H1 (cell line): ENCODE data around the gene SMARCA2.

Experiments
- CEBPB ChIP-seq: IDR thresholded peaks from 2 replicates; pipeline ENCODE4 v1.6.1; 2012; ENCODE audit warnings: low read depth, low read length
- CTCF ChIP-seq, 3 experiments: IDR thresholded peaks; 1 replicate in 2 of 3; 2 replicates in 1 of 3; pipeline versions ENCODE4 v1.5.1 to v1.6.1; 2011; ENCODE audit warnings: low read length in 3 of 3, mild to moderate bottlenecking in 3 of 3, inconsistent platforms in 2 of 3, low read depth in 1 of 3, moderate library complexity in 1 of 3; ENCODE audit not compliant: insufficient read depth in 1 of 3; ENCODE audit errors: control extremely low read depth in 1 of 3
- EZH2 ChIP-seq: fragments of 200-600 bp; sonication (generic); IDR thresholded peaks from 2 replicates; pipeline ENCODE4 v1.7.1; 2012; ENCODE audit warnings: low read depth, mild to moderate bottlenecking, moderate library complexity, low read length, inconsistent platforms; ENCODE audit not compliant: severe bottlenecking
- FOSL1 ChIP-seq: IDR thresholded peaks from 2 replicates; pipeline ENCODE4 v1.6.1; 2011; ENCODE audit warnings: mild to moderate bottlenecking, low read depth, low read length, moderate library complexity; ENCODE audit not compliant: insufficient read depth
- HDAC6 ChIP-seq: IDR thresholded peaks from one replicate; pipeline ENCODE4 v1.7.1; 2012; ENCODE audit warnings: low read depth, mild to moderate bottlenecking, inconsistent platforms, low read length, moderate library complexity
- MAX ChIP-seq: IDR thresholded peaks from 2 replicates; pipeline ENCODE4 v1.6.1; 2012; ENCODE audit warnings: inconsistent platforms
- NANOG ChIP-seq: IDR thresholded peaks from 2 replicates; pipeline ENCODE4 v1.6.1; 2011; ENCODE audit warnings: low read length, low read depth, mild to moderate bottlenecking, inconsistent platforms; ENCODE audit not compliant: insufficient read depth, poor library complexity, severe bottlenecking
- NRF1 ChIP-seq: IDR thresholded peaks from 2 replicates; pipeline ENCODE4 v1.6.1; 2011; ENCODE audit warnings: mild to moderate bottlenecking, low read depth, low read length, improper control_type of control experiment
- RBBP5 ChIP-seq: IDR thresholded peaks from 2 replicates; pipeline ENCODE4 v1.7.1; 2012; ENCODE audit warnings: low read depth, mild to moderate bottlenecking, inconsistent platforms, low read length, moderate library complexity, borderline replicate concordance
- SP1 ChIP-seq: IDR thresholded peaks from 2 replicates; pipeline ENCODE4 v1.6.1; 2011; ENCODE audit warnings: low read depth, low read length
- USF2 ChIP-seq: IDR thresholded peaks from 2 replicates; pipeline ENCODE4 v1.6.1; 2011; ENCODE audit warnings: low read length, improper control_type of control experiment

- TF ChIP-seq EZH2 (no peak), NRF1 (no peak), CEBPB (no peak), HDAC6 (no peak), CTCF (IDR thresholded peaks at IDR 0.05; ENCODE audit: control extremely low read depth in 1 of 3, insufficient read depth in 1 of 3, low read depth in 1 of 3, low read length in 3 of 3) (no peak), RBBP5 (no peak), USF2 (no peak), SP1 (no peak), FOSL1 (no peak), NANOG (no peak), MAX (no peak)
Measured at GRCh38 chr9:2043243-2043642, 28.1 kb downstream of the SMARCA2 start.
